ENCODE results near the gene PAPPA. TPM values are rescaled to one million over a fixed set of nuclear protein-coding genes. Genes with fewer than 3 reads are reported as not detected.

The PAPPA gene
- total and polyA plus RNA-seq, 2 of the 8 experiments (the other 6 are each of a cell fraction or from before 2014, with no cell fraction given) = 0.18 to 0.63 TPM

DNA sequence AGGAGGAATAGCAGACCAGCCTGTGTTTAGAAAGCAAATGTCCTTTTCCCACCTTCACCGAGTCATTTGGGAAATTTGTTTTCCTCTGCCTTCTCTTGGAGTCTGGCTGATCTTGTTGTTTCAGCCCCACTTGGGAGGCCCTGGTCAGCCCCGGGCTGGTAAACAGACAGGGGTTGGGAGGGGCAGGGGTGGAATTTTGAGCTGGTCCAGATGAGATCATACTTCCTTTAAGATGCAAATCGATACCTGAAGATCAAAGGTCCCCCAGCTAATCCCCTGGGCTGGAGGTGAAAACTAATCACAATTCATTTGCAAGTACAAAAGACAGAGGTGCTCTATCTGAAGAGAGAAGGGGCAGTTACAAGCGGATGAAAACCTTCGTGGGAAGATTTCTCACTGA, 118.4 kb downstream of the PAPPA start:
- WGBS, 2 experiments (ENCODE audit: extremely low coverage in 1 of 2, insufficient coverage in 1 of 2, insufficient read length in 1 of 2, insufficient replicate concordance in 2 of 2, low coverage in 1 of 2, low lambda C conversion rate in 2 of 2, missing lambda C conversion rate in 1 of 2) = 4% methylated on average over 5 of the region's 5 CpGs; no CpG with 5 or more reads in 1 of the 2 experiments
- Histone ChIP-seq H3K23me2 (ENCODE audit: low read depth, low read length) (no peaks in the 10 kb centered on the region), H3K27ac (ENCODE audit: low read depth, low read length) (no peak overlapping the region), H3K56ac (replicated peaks; ENCODE audit: insufficient read length, low read depth, low read length) (no peak overlapping the region), H2BK120ac (replicated peaks; ENCODE audit: low read depth, low read length) (no peak overlapping the region), H4K8ac (ENCODE audit: extremely low read depth, insufficient read depth, low read length) (no peak overlapping the region), H3K4ac (replicated peaks; ENCODE audit: insufficient read length, low read depth, low read length) (no peak overlapping the region), H3K4me3 (ENCODE audit: extremely low read depth in 1 of 4, insufficient read depth in 2 of 4, low read depth in 3 of 4, low read length in 4 of 4) (peak overlapping the region in 2 of 4 experiments; percentile 17 to 24; a peak in 2 of 8 replicates), H3K79me1 (ENCODE audit: low read depth, low read length) (no peaks in the 10 kb centered on the region), H3K79me2 (ENCODE audit: control insufficient read depth in 1 of 2, insufficient read depth in 2 of 2, low read length in 2 of 2) (no peaks in the 10 kb centered on the region), H2AFZ (ENCODE audit: low read length) (no peak overlapping the region), H2BK12ac (ENCODE audit: low read depth, low read length) (peak overlapping the region; percentile 78; the same call in 1 of the 2 replicates), H2BK15ac (ENCODE audit: low read length) (no peak overlapping the region), H2BK20ac (ENCODE audit: low read length) (no peak overlapping the region), H4K91ac (replicated peaks; ENCODE audit: insufficient read length, low read length) (no peak overlapping the region), H3K9me3 (ENCODE audit: insufficient read depth in 2 of 2, low read depth in 1 of 2, low read length in 1 of 2) (no peaks in the 10 kb centered on the region), H2BK5ac (ENCODE audit: low read depth, low read length) (no peak overlapping the region), H2AK5ac (ENCODE audit: low read depth, low read length) (no peak overlapping the region), H4K5ac (ENCODE audit: insufficient read length, low read depth, low read length) (no peak overlapping the region), H3K23ac (ENCODE audit: insufficient read length) (no peak overlapping the region), H3K14ac (ENCODE audit: insufficient read length) (no peak overlapping the region), H3K18ac (ENCODE audit: extremely low read depth, low read length) (no peak overlapping the region), H3K4me1 (replicated peaks in 1 of 4; ENCODE audit: control insufficient read depth in 3 of 4, insufficient read depth in 4 of 4, low read length in 3 of 4) (peaks cover 6 to 23% (median 10%) of the 10 kb centered on the region in 4 experiments; a peak in 4 of 7 replicates), H3K4me2 (ENCODE audit: insufficient read depth in 1 of 2, low read depth in 2 of 2, low read length in 2 of 2) (peak overlapping the region; percentile 38 to 49), H4K20me1 (replicated peaks in 1 of 2; ENCODE audit: control insufficient read depth in 1 of 2, insufficient read depth in 2 of 2, low read length in 2 of 2) (peaks cover 2 to 6% of the 10 kb centered on the region in 2 experiments), H3K9ac (replicated peaks in 1 of 4; ENCODE audit: extremely low read depth in 1 of 4, low read depth in 3 of 4, low read length in 3 of 4) (no peak overlapping the region), H3K36me3 (ENCODE audit: control insufficient read depth in 2 of 4, insufficient read depth in 4 of 4, low read length in 3 of 4) (no peaks in the 10 kb centered on the region), H3K27me3 (replicated peaks in 1 of 4; ENCODE audit: control insufficient read depth in 3 of 4, extremely low read depth in 1 of 4, insufficient read depth in 3 of 4, low read length in 3 of 4) (peaks cover 39 to 76% (median 67%) of the 10 kb centered on the region in 4 experiments)
- CTCF ChIA-PET (ENCODE audit: partially characterized antibody) = interaction anchor here (1.0 to 1.2 kb wide), 3 partner anchors 9 to 120 kb away, joined by 3 read pairs; no protein-coding TSS in a partner anchor
- DNase-seq (ENCODE audit: low read depth in 1 of 2, low spot score in 2 of 2) = peak; percentile 64 to 92
- FAIRE-seq = peak; percentile 96
- POLR2A ChIA-PET (ENCODE audit: partially characterized antibody) = interaction anchor here (2.1 kb wide), 1 partner anchor 14 kb away, joined by 5 read pairs; no protein-coding TSS in a partner anchor
- 0 out of 2 replicates have a peak, but pooled peaks have one; percentile 49 for TF ChIP-seq RBBP5 (IDR thresholded peaks at IDR 0.05; ENCODE audit: borderline replicate concordance, low read depth, low read length)
- TF ChIP-seq KDM4A (IDR thresholded peaks at IDR 0.05; ENCODE audit: low read depth, low read length, severe bottlenecking) = no peak
- TF ChIP-seq TBP (IDR thresholded peaks at IDR 0.05; ENCODE audit: low read depth, low read length) = peak; percentile 46; the same call in 1 of the 2 replicates
- TF ChIP-seq TAF1 (IDR thresholded peaks at IDR 0.05; ENCODE audit: low read depth, low read length) = no peak

Measured in H1 (cell line).